NB4 (cell line): Measurements from ENCODE around the gene MGST1.

Source experiments
- DNase-seq: peaks from one replicate; pipeline ENCODE4 v3.0.0; 2010; ENCODE audit warnings: low read depth
- H3K4me3 ChIP-seq: one replicate; pipeline ENCODE4 v1.5.1; 2011; ENCODE audit warnings: mild to moderate bottlenecking, low read depth, low read length, moderate library complexity
- CTCF ChIP-seq: IDR thresholded peaks from one replicate; pipeline ENCODE4 v1.5.1; 2012; ENCODE audit warnings: low read depth, low read length
- MAX ChIP-seq: IDR thresholded peaks from 2 replicates; pipeline ENCODE4 v1.6.1; 2011; ENCODE audit warnings: low read depth, low read length
- MYC ChIP-seq: IDR thresholded peaks from 2 replicates; pipeline ENCODE4 v1.6.1; 2011; ENCODE audit warnings: low read depth, low read length
- POLR2A ChIP-seq: IDR thresholded peaks from 2 replicates; pipeline ENCODE4 v1.6.1; 2011; ENCODE audit warnings: mild to moderate bottlenecking; ENCODE audit not compliant: insufficient read length; ENCODE audit errors: extremely low read depth

The MGST1 gene

DNA sequence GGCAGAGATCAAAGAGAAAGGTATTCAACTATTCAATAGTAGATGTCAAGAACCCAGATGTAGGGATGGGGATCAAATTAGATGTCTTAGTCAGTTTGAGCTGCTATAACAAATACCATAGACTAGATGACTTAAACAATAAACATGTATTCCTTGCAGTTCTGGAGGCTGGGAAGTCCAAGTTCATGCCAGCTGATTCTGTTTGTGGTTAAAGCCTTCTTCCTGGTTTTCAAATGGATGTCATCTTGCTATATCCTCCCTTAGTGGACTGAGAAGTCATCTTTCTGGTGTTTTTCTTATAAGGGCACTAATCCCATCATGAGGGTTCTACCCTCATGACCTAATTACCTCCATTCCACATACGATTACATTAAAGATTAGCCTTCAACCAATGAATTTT, 19.5 kb upstream of the MGST1 start:
- no peak for DNase-seq
- H3K4me3 ChIP-seq = no peak overlapping the region
- TF ChIP-seq MYC (no peak), POLR2A (no peak), CTCF (no peak), MAX (no peak)

GRCh38 chr12:16329594-16329993, 17.9 kb upstream of the MGST1 start:
- no peak overlapping the region for H3K4me3 ChIP-seq
- no peak for DNase-seq
- TF ChIP-seq POLR2A = no peak
- no peak for TF ChIP-seq MYC
- TF ChIP-seq CTCF = no peak
- TF ChIP-seq MAX = no peak

GRCh38 chr12:16330560-16330959, 16.9 kb upstream of the MGST1 start:
- DNase-seq = no peak
- no peak overlapping the region for H3K4me3 ChIP-seq
- TF ChIP-seq MYC (no peak), CTCF (no peak), POLR2A (no peak), MAX (no peak)

- TF ChIP-seq CTCF (no peak), POLR2A (no peak), MYC (no peak), MAX (no peak)
- no peak for DNase-seq
Observed at GRCh38 chr12:16331998-16332397, 15.4 kb upstream of the MGST1 start.

GRCh38 chr12:16335838-16336237, 11.6 kb upstream of the MGST1 start:
- no peak overlapping the region for H3K4me3 ChIP-seq
- TF ChIP-seq POLR2A = no peak
- TF ChIP-seq MYC = no peak
- TF ChIP-seq MAX = no peak
- TF ChIP-seq CTCF = no peak
- no peak for DNase-seq

More at GRCh38 chr12:16331998-16332397, 15.4 kb upstream of the MGST1 start:
- H3K4me3 ChIP-seq = no peak overlapping the region

GRCh38 chr12:16344269-16344668, 3.2 kb upstream of the MGST1 start:
- H3K4me3 ChIP-seq = no peak overlapping the region
- TF ChIP-seq CTCF = no peak
- no peak for TF ChIP-seq POLR2A
- no peak for TF ChIP-seq MAX
- no peak for TF ChIP-seq MYC
- no peak for DNase-seq
